B cell (primary cell): ENCODE measurements around the gene DOHH. TPM values are rescaled to one million over a fixed set of nuclear protein-coding genes. Genes with fewer than 3 reads are reported as not detected.

Experiments
- ATAC-seq: fragments of 200-7000 bp; cut with Tn5 transposase; one replicate; pipeline ENCODE4 v1.10.0; 2021; ENCODE audit warnings: low read depth, mild to moderate bottlenecking, moderate number of reproducible peaks, moderate library complexity
- CTCF ChIA-PET: fragments of 350-600 bp; sonication (Branson Sonifier 250); formaldehyde crosslinking; loops from one replicate; lab custom pipeline; 2021; ENCODE audit warnings: antibody characterized with exemption, inconsistent platforms; lab: Charles Lee
- POLR2A ChIA-PET: fragments of 350-600 bp; sonication (Branson Sonifier 250); formaldehyde crosslinking; loops from one replicate; lab custom pipeline; 2021; ENCODE audit warnings: antibody characterized with exemption; lab: Charles Lee
- DNase-seq: peaks from one replicate; pipeline ENCODE4 v3.0.0; 2013
- H2AFZ ChIP-seq: 2 replicates; pipeline ENCODE4 v1.6.1; 2012; ENCODE audit warnings: mild to moderate bottlenecking, low read depth, low read length; ENCODE audit not compliant: insufficient read depth, poor library complexity, severe bottlenecking
- H3K27ac ChIP-seq, 2 donors: 1 replicate in 1 of 2; 2 replicates in 1 of 2; pipeline ENCODE4 v1.5.1; 2012 to 2013; ENCODE audit warnings: low read length in 2 of 2, mild to moderate bottlenecking in 2 of 2, moderate library complexity in 1 of 2
- H3K27me3 ChIP-seq, 4 experiments: fragments of 200-600 bp in 1 of 4; sonication (generic) in 1 of 4; replicated peaks in 1 of 4; 1 replicate in 2 of 4; 2 replicates in 2 of 4; pipeline versions ENCODE4 v1.6.1 to v1.7.0; 2013 to 2016; ENCODE audit warnings: low read length in 3 of 4, mild to moderate bottlenecking in 2 of 4, mixed read lengths in 1 of 4, moderate library complexity in 1 of 4; ENCODE audit not compliant: insufficient read depth in 4 of 4, control insufficient read depth in 3 of 4; ENCODE audit errors: control extremely low read depth in 1 of 4
- H3K36me3 ChIP-seq, 2 experiments: replicated peaks in 1 of 2; 1 replicate in 1 of 2; 2 replicates in 1 of 2; pipeline versions ENCODE4 v1.6.1 to v1.7.1; 2013; ENCODE audit warnings: low read length in 1 of 2; ENCODE audit not compliant: insufficient read depth in 2 of 2, control insufficient read depth in 1 of 2; ENCODE audit errors: control extremely low read depth in 1 of 2, extremely low read depth in 1 of 2
- H3K4me1 ChIP-seq, 2 donors: fragments of 200-600 bp in 1 of 2; sonication (generic) in 1 of 2; 1 replicate in 1 of 2; 2 replicates in 1 of 2; pipeline versions ENCODE4 v1.5.1 to v1.6.1; 2013 to 2017; ENCODE audit warnings: low read length in 2 of 2; ENCODE audit not compliant: control insufficient read depth in 2 of 2, insufficient read depth in 2 of 2
- H3K4me2 ChIP-seq: replicated peaks from 2 replicates; pipeline ENCODE3; 2012; ENCODE audit warnings: mild to moderate bottlenecking, low read depth, low read length; ENCODE audit not compliant: poor library complexity, severe bottlenecking
- H3K4me3 ChIP-seq, 5 experiments: fragments of 200-600 bp in 1 of 5; sonication (generic) in 1 of 5; 1 replicate in 3 of 5; 2 replicates in 2 of 5; pipeline versions ENCODE4 v1.5.1 to v1.7.0; 2011 to 2016; ENCODE audit warnings: low read length in 4 of 5, mild to moderate bottlenecking in 4 of 5, low read depth in 2 of 5, control low read depth in 1 of 5, moderate library complexity in 1 of 5; ENCODE audit not compliant: insufficient read depth in 1 of 5; ENCODE audit errors: control extremely low read depth in 1 of 5, extremely low read depth in 1 of 5
- H3K79me2 ChIP-seq: fragments of 200-600 bp; sonication (generic); one replicate; pipeline ENCODE4 v1.6.0; 2016; ENCODE audit warnings: low read length; ENCODE audit not compliant: control insufficient read depth, insufficient read depth
- H3K9ac ChIP-seq: fragments of 200-600 bp; sonication (generic); 2 replicates; pipeline ENCODE4 v1.6.1; 2017; ENCODE audit warnings: mild to moderate bottlenecking, low read length, moderate library complexity
- H3K9me3 ChIP-seq, 3 donors: one replicate each; pipeline versions ENCODE4 v1.6.1 to v1.7.1; 2013; ENCODE audit warnings: low read length in 2 of 3; ENCODE audit not compliant: control insufficient read depth in 2 of 3, insufficient read depth in 1 of 3; ENCODE audit errors: control extremely low read depth in 1 of 3
- H4K20me1 ChIP-seq: 2 replicates; pipeline ENCODE4 v1.6.0; 2012; ENCODE audit warnings: mild to moderate bottlenecking, low read length; ENCODE audit not compliant: insufficient read depth, control insufficient read depth, poor library complexity, severe bottlenecking
- H3K27ac Mint-ChIP-seq: one replicate; pipeline ENCODE4 v1.8.0; 2021; ENCODE audit warnings: mixed read lengths
- H3K27me3 Mint-ChIP-seq: one replicate; pipeline ENCODE4 v1.8.0; 2021; ENCODE audit warnings: mixed read lengths
- H3K4me1 Mint-ChIP-seq: one replicate; pipeline ENCODE4 v1.8.0; 2021; ENCODE audit warnings: mixed read lengths
- H3K4me3 Mint-ChIP-seq: one replicate; pipeline ENCODE4 v1.8.0; 2021; ENCODE audit warnings: mixed read lengths
- H3K9me3 Mint-ChIP-seq: one replicate; pipeline ENCODE4 v1.8.0; 2022; ENCODE audit warnings: mixed read lengths; ENCODE audit not compliant: insufficient read depth
- EZH2 ChIP-seq: IDR thresholded peaks from 2 replicates; pipeline ENCODE4 v1.6.1; 2012; ENCODE audit warnings: borderline replicate concordance, low read depth, mild to moderate bottlenecking, moderate library complexity, low read length; ENCODE audit not compliant: insufficient read depth, poor library complexity, severe bottlenecking
- WGBS: methylation state at CpG from one replicate; pipeline ENCODE4 v1.1.5; 2013; ENCODE audit warnings: missing lambda C conversion rate; ENCODE audit not compliant: insufficient coverage; 5-methylcytosine and 5-hydroxymethylcytosine counted together
- intact Hi-C: fragments of 100-400 bp; cut with micrococcal nuclease; formaldehyde crosslinking; loops from one replicate; pipeline ENCODE4 v1.10.0; 2022
- polyA plus RNA-seq: library from polyadenylated mRNA; depleted of rRNA; stranded (reverse); fragments of >200 nt; gene quantifications from 2 replicates; pipeline ENCODE4 v1.2.3, GENCODE V29; 2012
- total RNA-seq, 2 donors: library from RNA; stranded (reverse); fragments of 120-200 nt in 1 of 2; gene quantifications; 1 replicate in 1 of 2; 2 replicates in 1 of 2; pipeline versions ENCODE4 v1.2.3 to v1.2.4, GENCODE V29; 2013 to 2022
- TF ChIP-seq, protein P1 (sequence below): fragments of 200-600 bp; IDR thresholded peaks from one replicate; pipeline ENCODE4 v1.8.0; 2022; ENCODE audit warnings: antibody characterized with exemption, mild to moderate bottlenecking

DOHH gene
- total and polyA plus RNA-seq, 2 donors (not counting 1 experiment from before 2014, with no cell fraction given), result 6.6 to 8.6 TPM

DNA sequence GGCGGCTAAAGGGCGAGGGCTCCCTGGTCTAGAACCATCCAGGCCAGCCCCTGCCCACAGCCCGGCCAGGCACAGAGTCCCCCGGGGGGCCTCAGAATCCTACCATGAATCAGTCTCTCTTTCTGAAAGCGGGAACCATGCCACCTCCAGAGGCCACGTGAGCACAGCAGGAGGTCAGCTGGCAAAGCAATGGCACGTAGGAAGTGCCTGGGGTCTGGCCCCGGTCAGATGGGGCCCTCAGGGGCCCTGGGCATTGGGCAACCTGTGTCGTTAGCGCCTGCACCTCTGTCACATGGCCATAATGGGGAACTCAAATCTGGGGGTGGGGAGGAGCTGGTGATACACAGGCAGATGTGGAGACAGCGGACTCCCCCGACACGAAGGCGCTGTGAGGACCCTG, 48.1 kb upstream of the DOHH start:
- Histone ChIP-seq H3K79me2 (peaks cover 33% of the 10 kb centered on the region), H3K4me1 (peaks cover 11 to 13% of the 10 kb centered on the region in 2 donors), H3K4me2 (no peak overlapping the region), H2AFZ (no peak overlapping the region), H3K4me3 (no peak overlapping the region), H3K27me3 (no peaks in the 10 kb centered on the region), H3K27ac (no peak overlapping the region), H3K9me3 (no peaks in the 10 kb centered on the region), H4K20me1 (peaks cover 56% of the 10 kb centered on the region), H3K36me3 (peaks cover 0 to 39% of the 10 kb centered on the region in 2 experiments), H3K9ac (no peak overlapping the region)
- H3K27ac Mint-ChIP-seq, result no peak overlapping the region
- CTCF ChIA-PET, result interaction anchor here (1.0 to 5.4 kb wide), 2 partner anchors 8 to 69 kb away, joined by 3 to 47 read pairs; partner anchors contain the start of gene MFSD12
- no peak for DNase-seq
- TF ChIP-seq EZH2, result no peak
- TF ChIP-seq, protein P1, sequence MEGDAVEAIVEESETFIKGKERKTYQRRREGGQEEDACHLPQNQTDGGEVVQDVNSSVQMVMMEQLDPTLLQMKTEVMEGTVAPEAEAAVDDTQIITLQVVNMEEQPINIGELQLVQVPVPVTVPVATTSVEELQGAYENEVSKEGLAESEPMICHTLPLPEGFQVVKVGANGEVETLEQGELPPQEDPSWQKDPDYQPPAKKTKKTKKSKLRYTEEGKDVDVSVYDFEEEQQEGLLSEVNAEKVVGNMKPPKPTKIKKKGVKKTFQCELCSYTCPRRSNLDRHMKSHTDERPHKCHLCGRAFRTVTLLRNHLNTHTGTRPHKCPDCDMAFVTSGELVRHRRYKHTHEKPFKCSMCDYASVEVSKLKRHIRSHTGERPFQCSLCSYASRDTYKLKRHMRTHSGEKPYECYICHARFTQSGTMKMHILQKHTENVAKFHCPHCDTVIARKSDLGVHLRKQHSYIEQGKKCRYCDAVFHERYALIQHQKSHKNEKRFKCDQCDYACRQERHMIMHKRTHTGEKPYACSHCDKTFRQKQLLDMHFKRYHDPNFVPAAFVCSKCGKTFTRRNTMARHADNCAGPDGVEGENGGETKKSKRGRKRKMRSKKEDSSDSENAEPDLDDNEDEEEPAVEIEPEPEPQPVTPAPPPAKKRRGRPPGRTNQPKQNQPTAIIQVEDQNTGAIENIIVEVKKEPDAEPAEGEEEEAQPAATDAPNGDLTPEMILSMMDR, result no peak
- H3K4me3 Mint-ChIP-seq, result no peak overlapping the region
- ATAC-seq, result no peak
- POLR2A ChIA-PET, result interaction anchor here (0.6 kb wide), 1 partner anchor 15 kb away, joined by 5 read pairs; no protein-coding TSS in a partner anchor
- peaks cover 25% of the 10 kb centered on the region for H3K4me1 Mint-ChIP-seq
- H3K9me3 Mint-ChIP-seq, result no peaks in the 10 kb centered on the region
- WGBS, result 89% methylated on average over 14 of the region's 14 CpGs
- intact Hi-C loops, result no loop called here
- no peaks in the 10 kb centered on the region for H3K27me3 Mint-ChIP-seq

DNA sequence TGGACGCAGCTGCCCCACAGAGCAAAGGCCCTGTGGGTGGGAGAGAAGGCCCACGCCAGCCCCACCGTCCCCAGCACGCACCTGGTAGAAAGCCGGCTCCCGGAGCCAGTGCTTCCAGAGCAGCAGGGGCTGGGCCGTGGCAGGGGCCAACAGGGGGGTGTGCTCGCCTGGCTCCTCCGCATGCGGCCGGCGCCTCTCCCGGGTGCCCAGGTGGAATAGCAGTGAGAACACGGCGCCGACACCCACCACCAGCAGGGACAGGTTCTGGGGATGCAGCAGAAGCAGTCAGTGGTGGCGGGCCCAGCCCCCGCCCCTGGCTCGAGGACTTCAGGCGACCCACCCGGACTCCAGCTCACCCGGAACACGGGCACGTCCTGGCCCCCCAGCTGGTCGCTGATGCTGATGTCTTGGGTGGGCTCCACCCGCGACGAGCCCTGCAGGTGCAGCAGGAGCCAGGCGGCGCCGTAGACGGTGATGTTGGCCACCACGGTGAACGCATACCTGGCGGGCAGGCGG, 47.4 kb upstream of the DOHH start:
- Histone ChIP-seq H3K9me3 (no peaks in the 10 kb centered on the region), H3K79me2 (peaks cover 25% of the 10 kb centered on the region), H3K9ac (no peak overlapping the region), H3K27me3 (no peaks in the 10 kb centered on the region), H2AFZ (no peak overlapping the region), H4K20me1 (peaks cover 61% of the 10 kb centered on the region), H3K27ac (no peak overlapping the region), H3K4me2 (no peak overlapping the region), H3K4me3 (no peak overlapping the region), H3K36me3 (peaks cover 0 to 41% of the 10 kb centered on the region in 2 experiments), H3K4me1 (peaks cover 6% of the 10 kb centered on the region in 2 donors)
- no peak for ATAC-seq
- WGBS, result 96% methylated on average over 36 of the region's 36 CpGs
- Mint-ChIP-seq H3K4me3 (no peak overlapping the region), H3K27me3 (no peaks in the 10 kb centered on the region), H3K27ac (no peak overlapping the region), H3K9me3 (no peaks in the 10 kb centered on the region), H3K4me1 (peaks cover 21% of the 10 kb centered on the region)
- intact Hi-C loops, result no loop called here
- TF ChIP-seq EZH2, result no peak
- TF ChIP-seq, protein P1, result peak; percentile 39
- ChIA-PET CTCF (interaction anchor here (3.6 to 5.4 kb wide), 2 partner anchors 9 to 70 kb away, joined by 37 to 47 read pairs; partner anchors contain the start of gene MFSD12), POLR2A (interaction anchor here (0.5 kb wide), 1 partner anchor 39 kb away, joined by 12 read pairs; no protein-coding TSS in a partner anchor)
- no peak for DNase-seq
